B cell (primary cell): ENCODE data around the gene GYPA. TPM values are rescaled to one million over a fixed set of nuclear protein-coding genes. Genes with fewer than 3 reads are reported as not detected.
"Not testable (repeated sequence)": the region's sequence is repeated elsewhere in the genome, so short reads cannot be mapped to it uniquely, and the experiment has no call there.

Source experiments
- ATAC-seq: fragments of 200-7000 bp; cut with Tn5 transposase; one replicate; pipeline ENCODE4 v1.10.0; 2021; ENCODE audit warnings: low read depth, mild to moderate bottlenecking, moderate number of reproducible peaks, moderate library complexity
- CTCF ChIA-PET: fragments of 350-600 bp; sonication (Branson Sonifier 250); formaldehyde crosslinking; loops from one replicate; lab custom pipeline; 2021; ENCODE audit warnings: antibody characterized with exemption, inconsistent platforms; lab: Charles Lee
- POLR2A ChIA-PET: fragments of 350-600 bp; sonication (Branson Sonifier 250); formaldehyde crosslinking; loops from one replicate; lab custom pipeline; 2021; ENCODE audit warnings: antibody characterized with exemption; lab: Charles Lee
- DNase-seq: peaks from one replicate; pipeline ENCODE4 v3.0.0; 2013
- H2AFZ ChIP-seq: 2 replicates; pipeline ENCODE4 v1.6.1; 2012; ENCODE audit warnings: mild to moderate bottlenecking, low read depth, low read length; ENCODE audit not compliant: insufficient read depth, poor library complexity, severe bottlenecking
- H3K27ac ChIP-seq, 2 donors: 1 replicate in 1 of 2; 2 replicates in 1 of 2; pipeline ENCODE4 v1.5.1; 2012 to 2013; ENCODE audit warnings: low read length in 2 of 2, mild to moderate bottlenecking in 2 of 2, moderate library complexity in 1 of 2
- H3K27me3 ChIP-seq, 4 experiments: fragments of 200-600 bp in 1 of 4; sonication (generic) in 1 of 4; replicated peaks in 1 of 4; 1 replicate in 2 of 4; 2 replicates in 2 of 4; pipeline versions ENCODE4 v1.6.1 to v1.7.0; 2013 to 2016; ENCODE audit warnings: low read length in 3 of 4, mild to moderate bottlenecking in 2 of 4, mixed read lengths in 1 of 4, moderate library complexity in 1 of 4; ENCODE audit not compliant: insufficient read depth in 4 of 4, control insufficient read depth in 3 of 4; ENCODE audit errors: control extremely low read depth in 1 of 4
- H3K36me3 ChIP-seq, 2 experiments: replicated peaks in 1 of 2; 1 replicate in 1 of 2; 2 replicates in 1 of 2; pipeline versions ENCODE4 v1.6.1 to v1.7.1; 2013; ENCODE audit warnings: low read length in 1 of 2; ENCODE audit not compliant: insufficient read depth in 2 of 2, control insufficient read depth in 1 of 2; ENCODE audit errors: control extremely low read depth in 1 of 2, extremely low read depth in 1 of 2
- H3K4me1 ChIP-seq, 2 donors: fragments of 200-600 bp in 1 of 2; sonication (generic) in 1 of 2; 1 replicate in 1 of 2; 2 replicates in 1 of 2; pipeline versions ENCODE4 v1.5.1 to v1.6.1; 2013 to 2017; ENCODE audit warnings: low read length in 2 of 2; ENCODE audit not compliant: control insufficient read depth in 2 of 2, insufficient read depth in 2 of 2
- H3K4me2 ChIP-seq: replicated peaks from 2 replicates; pipeline ENCODE3; 2012; ENCODE audit warnings: mild to moderate bottlenecking, low read depth, low read length; ENCODE audit not compliant: poor library complexity, severe bottlenecking
- H3K4me3 ChIP-seq, 5 experiments: fragments of 200-600 bp in 1 of 5; sonication (generic) in 1 of 5; 1 replicate in 3 of 5; 2 replicates in 2 of 5; pipeline versions ENCODE4 v1.5.1 to v1.7.0; 2011 to 2016; ENCODE audit warnings: low read length in 4 of 5, mild to moderate bottlenecking in 4 of 5, low read depth in 2 of 5, control low read depth in 1 of 5, moderate library complexity in 1 of 5; ENCODE audit not compliant: insufficient read depth in 1 of 5; ENCODE audit errors: control extremely low read depth in 1 of 5, extremely low read depth in 1 of 5
- H3K79me2 ChIP-seq: fragments of 200-600 bp; sonication (generic); one replicate; pipeline ENCODE4 v1.6.0; 2016; ENCODE audit warnings: low read length; ENCODE audit not compliant: control insufficient read depth, insufficient read depth
- H3K9ac ChIP-seq: fragments of 200-600 bp; sonication (generic); 2 replicates; pipeline ENCODE4 v1.6.1; 2017; ENCODE audit warnings: mild to moderate bottlenecking, low read length, moderate library complexity
- H3K9me3 ChIP-seq, 3 donors: one replicate each; pipeline versions ENCODE4 v1.6.1 to v1.7.1; 2013; ENCODE audit warnings: low read length in 2 of 3; ENCODE audit not compliant: control insufficient read depth in 2 of 3, insufficient read depth in 1 of 3; ENCODE audit errors: control extremely low read depth in 1 of 3
- H4K20me1 ChIP-seq: 2 replicates; pipeline ENCODE4 v1.6.0; 2012; ENCODE audit warnings: mild to moderate bottlenecking, low read length; ENCODE audit not compliant: insufficient read depth, control insufficient read depth, poor library complexity, severe bottlenecking
- H3K27ac Mint-ChIP-seq: one replicate; pipeline ENCODE4 v1.8.0; 2021; ENCODE audit warnings: mixed read lengths
- H3K27me3 Mint-ChIP-seq: one replicate; pipeline ENCODE4 v1.8.0; 2021; ENCODE audit warnings: mixed read lengths
- H3K4me1 Mint-ChIP-seq: one replicate; pipeline ENCODE4 v1.8.0; 2021; ENCODE audit warnings: mixed read lengths
- H3K4me3 Mint-ChIP-seq: one replicate; pipeline ENCODE4 v1.8.0; 2021; ENCODE audit warnings: mixed read lengths
- H3K9me3 Mint-ChIP-seq: one replicate; pipeline ENCODE4 v1.8.0; 2022; ENCODE audit warnings: mixed read lengths; ENCODE audit not compliant: insufficient read depth
- CTCF ChIP-seq: fragments of 200-600 bp; IDR thresholded peaks from one replicate; pipeline ENCODE4 v1.8.0; 2022; ENCODE audit warnings: antibody characterized with exemption, mild to moderate bottlenecking
- EZH2 ChIP-seq: IDR thresholded peaks from 2 replicates; pipeline ENCODE4 v1.6.1; 2012; ENCODE audit warnings: borderline replicate concordance, low read depth, mild to moderate bottlenecking, moderate library complexity, low read length; ENCODE audit not compliant: insufficient read depth, poor library complexity, severe bottlenecking
- WGBS: methylation state at CpG from one replicate; pipeline ENCODE4 v1.1.5; 2013; ENCODE audit warnings: missing lambda C conversion rate; ENCODE audit not compliant: insufficient coverage; 5-methylcytosine and 5-hydroxymethylcytosine counted together
- intact Hi-C: fragments of 100-400 bp; cut with micrococcal nuclease; formaldehyde crosslinking; loops from one replicate; pipeline ENCODE4 v1.10.0; 2022
- polyA plus RNA-seq: library from polyadenylated mRNA; depleted of rRNA; stranded (reverse); fragments of >200 nt; gene quantifications from 2 replicates; pipeline ENCODE4 v1.2.3, GENCODE V29; 2012
- total RNA-seq, 2 donors: library from RNA; stranded (reverse); fragments of 120-200 nt in 1 of 2; gene quantifications; 1 replicate in 1 of 2; 2 replicates in 1 of 2; pipeline versions ENCODE4 v1.2.3 to v1.2.4, GENCODE V29; 2013 to 2022

The GYPA gene
- total and polyA plus RNA-seq, 2 donors (not counting 1 experiment from before 2014, with no cell fraction given) = not detected

DNA sequence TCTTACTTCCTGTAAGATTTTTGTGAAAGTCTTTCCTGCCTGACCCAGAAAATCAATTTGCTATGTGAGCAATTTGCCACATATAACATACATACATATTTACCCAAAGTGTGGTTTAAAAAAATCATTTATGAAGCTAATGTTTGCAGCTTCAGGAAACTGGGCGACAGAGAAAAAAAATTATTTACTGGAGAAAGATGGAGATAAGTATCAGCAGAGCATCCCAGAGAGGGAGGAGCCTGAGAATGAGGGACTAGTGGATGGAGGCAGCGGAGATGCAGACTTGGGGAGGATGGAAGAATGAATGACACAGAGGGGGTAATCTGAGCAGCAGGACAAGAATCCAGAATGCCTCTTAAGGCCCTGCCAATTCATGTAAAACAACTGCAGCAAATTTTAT lies 975 bp upstream of the GYPA start:
- DNase-seq = no peak
- WGBS = 100% methylated on average over 2 of the region's 2 CpGs
- ChIA-PET POLR2A (no interaction called here), CTCF (no interaction called here)
- Mint-ChIP-seq H3K4me3 (no peak overlapping the region), H3K27me3 (no peaks in the 10 kb centered on the region), H3K9me3 (no peaks in the 10 kb centered on the region), H3K4me1 (no peaks in the 10 kb centered on the region), H3K27ac (no peak overlapping the region)
- H3K4me1 ChIP-seq = no peaks in the 10 kb centered on the region
- no peak overlapping the region for H3K9ac ChIP-seq
- ATAC-seq = no peak
- H3K27ac ChIP-seq = no peak overlapping the region
- no peak overlapping the region for H2AFZ ChIP-seq
- H3K27me3 ChIP-seq = no peaks in the 10 kb centered on the region
- TF ChIP-seq EZH2 (no peak), CTCF (no peak)
- H3K4me2 ChIP-seq = no peak overlapping the region
- H3K79me2 ChIP-seq = no peaks in the 10 kb centered on the region
- no peaks in the 10 kb centered on the region for H3K36me3 ChIP-seq
- H3K4me3 ChIP-seq = no peak overlapping the region
- intact Hi-C loops = no loop called here
- H4K20me1 ChIP-seq = no peaks in the 10 kb centered on the region
- H3K9me3 ChIP-seq = no peaks in the 10 kb centered on the region

DNA sequence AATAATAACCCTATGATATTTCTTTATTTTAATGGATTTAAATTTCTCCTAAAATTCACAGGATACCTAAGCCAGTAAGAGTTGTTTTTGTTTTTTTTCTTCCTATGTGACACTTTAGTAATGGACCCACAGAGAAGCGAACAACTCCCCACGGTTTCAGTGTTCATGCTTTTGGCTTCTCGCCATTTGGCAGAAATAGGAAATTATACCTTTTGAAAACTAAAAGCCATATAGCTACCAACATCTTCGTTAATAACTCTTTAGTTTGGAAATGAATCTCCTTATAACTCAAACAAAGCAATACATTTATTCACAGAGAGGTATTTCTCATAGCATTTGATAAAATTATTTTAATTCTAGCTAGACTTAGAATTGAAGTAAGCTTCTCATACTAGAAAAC lies 527 bp downstream of the GYPA start:
- H3K4me2 ChIP-seq, H3K79me2 ChIP-seq, H3K27me3 ChIP-seq, H3K4me3 ChIP-seq, ATAC-seq, H3K27me3 Mint-ChIP-seq, H3K9ac ChIP-seq, H4K20me1 ChIP-seq, H3K27ac Mint-ChIP-seq, H3K36me3 ChIP-seq, DNase-seq, POLR2A ChIA-PET, H3K4me1 ChIP-seq, H2AFZ ChIP-seq, H3K27ac ChIP-seq, H3K9me3 Mint-ChIP-seq, CTCF ChIA-PET, H3K4me1 Mint-ChIP-seq, H3K4me3 Mint-ChIP-seq, intact Hi-C loops, H3K9me3 ChIP-seq: not testable (repeated sequence)
- WGBS = no CpG with 5 or more reads among the region's 4 CpGs

DNA sequence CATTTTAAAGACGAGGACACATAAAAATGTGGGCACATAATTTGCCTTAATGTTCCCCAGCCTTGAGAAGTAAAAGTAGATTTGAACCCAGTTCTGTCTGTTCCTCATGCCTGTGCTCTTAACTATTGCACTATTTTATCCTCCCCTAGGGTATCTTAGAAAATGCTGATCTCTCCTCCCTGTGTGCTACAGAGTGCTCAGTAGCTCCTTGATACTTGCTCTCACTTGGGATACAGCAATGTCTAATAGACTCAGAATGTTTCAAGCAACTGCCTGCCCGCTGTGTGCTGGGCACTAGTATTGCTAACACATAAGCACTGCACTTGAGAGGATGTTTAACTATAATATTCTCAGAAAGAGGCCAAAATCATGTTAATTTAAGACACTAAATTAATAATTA lies 971 bp downstream of the GYPA start:
- H3K4me1 ChIP-seq, POLR2A ChIA-PET, H3K9me3 ChIP-seq, H3K79me2 ChIP-seq, ATAC-seq, DNase-seq, H3K4me3 Mint-ChIP-seq, H4K20me1 ChIP-seq, H3K9ac ChIP-seq, H3K27me3 Mint-ChIP-seq, H3K36me3 ChIP-seq, H3K4me1 Mint-ChIP-seq, CTCF ChIA-PET, H3K27me3 ChIP-seq, H3K4me2 ChIP-seq, H3K27ac ChIP-seq, H3K27ac Mint-ChIP-seq, H3K4me3 ChIP-seq, intact Hi-C loops, H3K9me3 Mint-ChIP-seq, H2AFZ ChIP-seq: not testable (repeated sequence)
- WGBS = 100% methylated on average over 1 of the region's 2 CpGs
